ENCODE data around the gene EFCAB3. TPM values are rescaled to one million over a fixed set of nuclear protein-coding genes. Genes with fewer than 3 reads are reported as not detected.
"Not testable (repeated sequence)": the region's sequence is repeated elsewhere in the genome, so short reads cannot be mapped to it uniquely, and the experiment has no call there.

The EFCAB3 gene
- total RNA-seq, 2 experiments from 2014 or later = not detected

- intact Hi-C loops (cut with micrococcal nuclease); H3K27me3 Mint-ChIP-seq (ENCODE audit: low read depth); DNase-seq; H3K9me3 Mint-ChIP-seq; H3K27ac Mint-ChIP-seq; H3K4me1 Mint-ChIP-seq (ENCODE audit: low read depth); H3K4me3 Mint-ChIP-seq; CTCF ChIA-PET: not testable (repeated sequence)
- peaks cover 22% of the 10 kb centered on the region for H3K36me3 Mint-ChIP-seq (ENCODE audit: low read depth)
Observed at GRCh38 chr17:62435251-62435650, 54.9 kb downstream of the EFCAB3 start.

GRCh38 chr17:62441181-62441580 lies 60.8 kb downstream of the EFCAB3 start:
- H3K4me3 Mint-ChIP-seq; intact Hi-C loops (cut with micrococcal nuclease); DNase-seq; H3K27ac Mint-ChIP-seq; H3K9me3 Mint-ChIP-seq; CTCF ChIA-PET; H3K4me1 Mint-ChIP-seq (ENCODE audit: low read depth); H3K27me3 Mint-ChIP-seq (ENCODE audit: low read depth): not testable (repeated sequence)
- peaks cover 15% of the 10 kb centered on the region for H3K36me3 Mint-ChIP-seq (ENCODE audit: low read depth)

GRCh38 chr17:62444063-62444462 lies 63.7 kb downstream of the EFCAB3 start:
- no peaks in the 10 kb centered on the region for H3K9me3 Mint-ChIP-seq
- intact Hi-C loops (cut with micrococcal nuclease) = no loop called here
- H3K27ac Mint-ChIP-seq = no peak overlapping the region
- H3K4me1 Mint-ChIP-seq (ENCODE audit: low read depth) = no peaks in the 10 kb centered on the region
- DNase-seq = no peak
- no peaks in the 10 kb centered on the region for H3K27me3 Mint-ChIP-seq (ENCODE audit: low read depth)
- H3K36me3 Mint-ChIP-seq (ENCODE audit: low read depth) = peaks cover 27% of the 10 kb centered on the region
- CTCF ChIA-PET = interaction anchor here (0.6 kb wide), 1 partner anchor 211 kb away, joined by 3 read pairs; no protein-coding TSS in a partner anchor
- H3K4me3 Mint-ChIP-seq = no peak overlapping the region

GRCh38 chr17:62445791-62446190 lies 65.4 kb downstream of the EFCAB3 start:
- H3K27ac Mint-ChIP-seq; intact Hi-C loops (cut with micrococcal nuclease); H3K9me3 Mint-ChIP-seq; H3K4me1 Mint-ChIP-seq (ENCODE audit: low read depth); H3K27me3 Mint-ChIP-seq (ENCODE audit: low read depth); DNase-seq; H3K4me3 Mint-ChIP-seq: not testable (repeated sequence)
- CTCF ChIA-PET = interaction anchor here (0.7 kb wide), 1 partner anchor 333 kb away, joined by 3 read pairs; no protein-coding TSS in a partner anchor
- H3K36me3 Mint-ChIP-seq (ENCODE audit: low read depth) = peaks cover 24% of the 10 kb centered on the region

DNA sequence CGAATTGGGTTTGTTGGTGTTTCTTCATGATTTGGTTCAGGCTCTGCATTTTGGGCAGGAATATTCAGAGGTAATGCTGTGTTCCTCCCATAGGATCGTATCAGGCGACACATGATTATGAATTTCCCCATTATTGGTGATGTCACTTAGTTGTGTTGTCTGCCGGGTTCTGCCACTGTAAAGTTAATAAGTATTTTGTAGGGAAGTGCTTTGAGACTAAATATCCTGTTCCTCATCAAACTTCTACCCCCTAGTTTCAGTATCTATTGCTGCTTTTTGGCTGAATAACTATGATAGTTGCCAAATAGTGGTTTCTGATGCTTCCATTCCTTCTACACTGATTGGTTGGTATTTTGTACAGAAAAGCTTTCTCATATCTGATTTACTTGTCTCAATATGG lies 71.8 kb downstream of the EFCAB3 start:
- H3K9me3 Mint-ChIP-seq; DNase-seq; H3K4me1 Mint-ChIP-seq (ENCODE audit: low read depth); CTCF ChIA-PET; intact Hi-C loops (cut with micrococcal nuclease); H3K4me3 Mint-ChIP-seq; H3K27me3 Mint-ChIP-seq (ENCODE audit: low read depth); H3K27ac Mint-ChIP-seq: not testable (repeated sequence)
- peaks cover 14% of the 10 kb centered on the region for H3K36me3 Mint-ChIP-seq (ENCODE audit: low read depth)

DNA sequence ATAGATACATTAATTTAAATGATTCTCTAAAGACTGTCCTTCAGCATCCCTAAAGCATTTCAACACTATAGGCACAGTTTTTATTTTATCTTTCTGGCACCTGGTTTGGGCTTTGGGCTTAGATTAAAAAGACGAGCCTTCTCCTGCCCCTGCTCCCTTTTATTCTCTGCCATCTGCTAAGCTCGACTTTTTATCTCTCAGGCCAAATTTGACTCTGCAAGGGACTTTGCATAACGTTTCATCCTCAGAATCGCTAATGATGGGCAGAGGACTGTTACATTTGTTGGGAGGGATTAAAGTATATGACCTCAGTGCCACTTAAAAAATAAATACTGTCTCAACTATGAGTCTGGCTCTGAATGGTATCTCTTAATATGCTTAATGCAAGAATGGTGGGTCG lies 72.7 kb downstream of the EFCAB3 start:
- H3K4me3 Mint-ChIP-seq; DNase-seq; H3K36me3 Mint-ChIP-seq (ENCODE audit: low read depth); H3K9me3 Mint-ChIP-seq; H3K27ac Mint-ChIP-seq; H3K4me1 Mint-ChIP-seq (ENCODE audit: low read depth); intact Hi-C loops (cut with micrococcal nuclease); CTCF ChIA-PET; H3K27me3 Mint-ChIP-seq (ENCODE audit: low read depth): not testable (repeated sequence)

DNA sequence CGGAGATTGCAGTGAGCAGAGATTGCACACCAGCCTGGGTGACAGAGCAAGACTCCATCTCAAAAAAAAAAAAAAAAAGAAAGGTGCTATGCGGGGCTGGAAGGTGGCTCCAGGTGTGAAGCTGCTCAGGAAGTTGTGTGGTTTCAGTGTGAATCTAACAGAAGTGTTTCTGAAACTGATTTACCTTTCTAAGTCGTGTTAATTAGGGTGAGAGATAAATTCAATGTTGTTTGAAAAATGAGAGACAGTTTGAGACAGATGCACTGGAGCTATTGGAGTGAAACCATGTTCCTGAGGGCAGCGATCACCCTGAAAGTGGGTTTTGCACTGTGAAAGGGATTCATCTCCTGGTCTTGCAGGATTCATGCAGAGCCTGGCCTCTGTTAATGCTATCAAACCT lies 73.3 kb downstream of the EFCAB3 start:
- H3K4me3 Mint-ChIP-seq; intact Hi-C loops (cut with micrococcal nuclease); H3K27me3 Mint-ChIP-seq (ENCODE audit: low read depth); CTCF ChIA-PET; DNase-seq; H3K36me3 Mint-ChIP-seq (ENCODE audit: low read depth); H3K9me3 Mint-ChIP-seq; H3K27ac Mint-ChIP-seq; H3K4me1 Mint-ChIP-seq (ENCODE audit: low read depth): not testable (repeated sequence)

- DNase-seq; H3K4me1 Mint-ChIP-seq (ENCODE audit: low read depth); H3K4me3 Mint-ChIP-seq; H3K27me3 Mint-ChIP-seq (ENCODE audit: low read depth); intact Hi-C loops (cut with micrococcal nuclease); H3K9me3 Mint-ChIP-seq; CTCF ChIA-PET; H3K36me3 Mint-ChIP-seq (ENCODE audit: low read depth); H3K27ac Mint-ChIP-seq: not testable (repeated sequence)
Observed at GRCh38 chr17:62454111-62454510, 73.8 kb downstream of the EFCAB3 start.

DNA sequence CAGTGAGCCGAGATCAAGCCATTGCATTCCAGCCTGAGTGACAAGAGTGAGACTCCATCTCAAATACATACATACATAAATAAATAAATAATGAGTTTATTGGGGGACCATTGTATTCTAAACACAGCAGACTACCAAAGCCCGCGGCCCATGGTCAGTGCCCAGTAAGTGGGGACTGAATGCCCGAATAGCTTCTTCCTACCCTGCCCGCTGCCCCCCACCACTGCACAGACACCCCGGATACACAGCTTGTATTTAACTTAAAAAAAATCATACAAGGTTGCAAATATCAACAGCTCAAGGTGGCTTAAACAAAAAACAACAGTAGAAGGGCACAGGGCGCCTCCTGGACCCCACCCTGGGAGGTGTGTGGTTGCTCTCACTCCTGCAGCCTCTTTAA lies 75.7 kb downstream of the EFCAB3 start:
- H3K4me1 Mint-ChIP-seq (ENCODE audit: low read depth) = peaks cover 5% of the 10 kb centered on the region
- no peak overlapping the region for H3K4me3 Mint-ChIP-seq
- CTCF ChIA-PET = no interaction called here
- H3K27me3 Mint-ChIP-seq (ENCODE audit: low read depth) = no peaks in the 10 kb centered on the region
- no peak overlapping the region for H3K27ac Mint-ChIP-seq
- peaks cover 3% of the 10 kb centered on the region for H3K36me3 Mint-ChIP-seq (ENCODE audit: low read depth)
- no peak for DNase-seq
- H3K9me3 Mint-ChIP-seq = peaks cover 1% of the 10 kb centered on the region
- intact Hi-C loops (cut with micrococcal nuclease) = no loop called here

GRCh38 chr17:62458483-62458882 lies 78.1 kb downstream of the EFCAB3 start:
- H3K27ac Mint-ChIP-seq; H3K27me3 Mint-ChIP-seq (ENCODE audit: low read depth); H3K4me1 Mint-ChIP-seq (ENCODE audit: low read depth); H3K36me3 Mint-ChIP-seq (ENCODE audit: low read depth); H3K4me3 Mint-ChIP-seq; intact Hi-C loops (cut with micrococcal nuclease); H3K9me3 Mint-ChIP-seq; DNase-seq; CTCF ChIA-PET: not testable (repeated sequence)

DNA sequence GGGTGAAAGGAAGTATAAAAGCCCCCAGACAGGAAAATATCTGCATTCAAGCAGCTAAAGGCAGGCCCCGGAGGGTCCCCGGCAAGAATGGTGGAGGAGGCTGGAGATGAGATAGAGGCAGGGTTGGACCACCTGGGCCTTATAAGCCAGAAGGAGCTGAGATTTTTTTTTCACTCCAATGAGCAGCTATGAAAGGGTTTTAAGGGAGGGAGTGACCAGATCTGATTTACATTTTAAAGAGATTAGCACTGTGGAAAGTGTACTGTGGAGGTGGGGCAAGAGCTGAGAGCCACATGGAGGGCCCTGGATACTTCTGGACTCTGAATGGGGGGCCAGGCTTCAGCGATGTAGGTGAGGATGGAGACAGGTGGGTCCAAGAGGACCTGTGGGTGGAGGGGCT lies 84.1 kb downstream of the EFCAB3 start:
- intact Hi-C loops (cut with micrococcal nuclease); H3K9me3 Mint-ChIP-seq; H3K27me3 Mint-ChIP-seq (ENCODE audit: low read depth); H3K36me3 Mint-ChIP-seq (ENCODE audit: low read depth); DNase-seq; H3K4me3 Mint-ChIP-seq; H3K4me1 Mint-ChIP-seq (ENCODE audit: low read depth); H3K27ac Mint-ChIP-seq: not testable (repeated sequence)
- CTCF ChIA-PET = interaction anchor here (0.6 kb wide), 1 partner anchor 83 kb away, joined by 3 read pairs; no protein-coding TSS in a partner anchor

GRCh38 chr17:62465271-62465670 lies 84.9 kb downstream of the EFCAB3 start:
- H3K27ac Mint-ChIP-seq; CTCF ChIA-PET; H3K4me1 Mint-ChIP-seq (ENCODE audit: low read depth); intact Hi-C loops (cut with micrococcal nuclease); H3K4me3 Mint-ChIP-seq; H3K9me3 Mint-ChIP-seq; DNase-seq; H3K36me3 Mint-ChIP-seq (ENCODE audit: low read depth); H3K27me3 Mint-ChIP-seq (ENCODE audit: low read depth): not testable (repeated sequence)

Data from activated naive CD4-positive, alpha-beta T cell treated with anti-CD3 and anti-CD28 coated beads for 36 hours (primary cell).